Vagina (tissue), 2 donors: ENCODE results near the gene SEC24D.

Source experiments
- CTCF ChIP-seq, 3 experiments: fragments of 450-650 bp in 2 of 3; fragments of 200-600 bp in 1 of 3; sonication (generic) in 1 of 3; IDR thresholded peaks; one replicate each; pipeline ENCODE4 v1.5.1; 2017 to 2019; ENCODE audit warnings: antibody characterized with exemption in 3 of 3, mild to moderate bottlenecking in 2 of 3, moderate library complexity in 2 of 3
- POLR2A ChIP-seq, 2 donors: fragments of 450-650 bp; IDR thresholded peaks; one replicate each; pipeline ENCODE4 v1.6.1; 2017; ENCODE audit warnings: antibody characterized with exemption in 2 of 2, mild to moderate bottlenecking in 2 of 2, moderate library complexity in 2 of 2
- POLR2AphosphoS5 ChIP-seq, 2 donors: sonication (generic); formaldehyde crosslinking; IDR thresholded peaks; one replicate each; pipeline ENCODE4 v1.9.0; 2017; ENCODE audit warnings: antibody characterized with exemption in 2 of 2, mild to moderate bottlenecking in 2 of 2, low read depth in 1 of 2; ENCODE audit not compliant: insufficient read depth in 1 of 2

GRCh38 chr4:118683513-118683912, 152.4 kb downstream of the SEC24D start:
- TF ChIP-seq CTCF (IDR thresholded peaks at IDR 0.05) (no peak), POLR2A (IDR thresholded peaks at IDR 0.05) (no peak), POLR2AphosphoS5 (IDR thresholded peaks at IDR 0.05; ENCODE audit: insufficient read depth in 1 of 2, low read depth in 1 of 2) (no peak)
